Inflammatory macrophage treated with lipopolysaccharide for 4 hours (primary cell): ENCODE measurements around the gene GSX2.

Experiments used
- DNase-seq: peaks from one replicate; pipeline ENCODE4 v3.0.0-alpha.2; 2020

The GSX2 gene

DNA sequence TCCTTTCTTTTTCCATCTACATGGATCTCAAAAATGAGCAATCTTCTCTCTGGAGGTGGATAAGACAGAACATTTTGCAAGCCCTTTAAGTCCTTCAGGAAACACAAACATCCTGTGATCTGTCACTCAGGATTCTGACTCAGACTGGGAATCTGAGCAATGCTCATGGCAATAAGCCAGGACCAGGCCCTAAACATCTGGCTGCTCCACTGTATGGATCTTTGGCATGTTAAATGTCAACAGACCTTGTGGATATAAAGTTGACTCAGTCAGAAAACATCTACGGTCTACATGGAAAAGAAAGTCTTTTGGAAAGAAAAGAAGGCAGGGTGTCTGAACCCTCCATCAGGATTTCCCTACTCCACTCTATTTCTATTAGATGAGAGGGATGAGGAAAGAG, 17.8 kb upstream of the GSX2 start:
- peak; percentile 44 for DNase-seq

DNA sequence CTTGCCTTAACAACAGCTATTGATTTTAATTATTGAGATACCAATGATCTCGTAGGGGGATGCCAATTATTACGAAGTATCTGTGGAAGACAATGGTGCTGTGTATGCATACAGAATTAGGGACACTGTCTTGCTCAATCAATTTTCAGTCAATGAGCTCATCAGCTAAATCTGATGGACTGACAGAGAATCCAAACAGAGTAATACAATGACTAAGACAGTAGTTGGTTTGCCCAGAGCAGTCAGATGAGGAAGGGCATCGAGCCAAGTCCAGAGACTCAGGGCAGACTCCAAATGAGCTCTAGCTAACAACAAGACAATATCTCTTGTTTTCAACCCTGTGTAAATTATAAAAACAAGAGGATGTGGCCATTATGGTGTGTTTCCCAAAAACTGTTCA, 14.7 kb upstream of the GSX2 start:
- DNase-seq: peak; percentile 88

DNA sequence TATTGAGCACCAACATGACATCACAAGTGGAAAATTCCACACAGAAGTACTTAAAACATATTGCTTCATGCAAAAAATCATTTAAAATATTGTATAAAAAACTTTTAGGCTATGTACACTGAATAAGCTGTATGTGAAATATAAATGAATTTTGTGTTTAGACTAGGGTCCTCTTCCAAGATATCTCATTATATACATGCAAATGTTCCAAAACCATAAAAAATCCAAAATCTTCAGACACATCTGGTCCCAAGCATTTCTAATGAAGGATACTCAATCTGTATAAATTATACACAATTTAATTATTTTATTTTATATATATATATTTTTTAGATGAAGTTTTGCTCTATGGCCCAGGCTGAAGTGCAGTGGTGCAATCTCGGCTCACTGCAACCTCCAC, 10.1 kb upstream of the GSX2 start:
- no peak for DNase-seq

DNA sequence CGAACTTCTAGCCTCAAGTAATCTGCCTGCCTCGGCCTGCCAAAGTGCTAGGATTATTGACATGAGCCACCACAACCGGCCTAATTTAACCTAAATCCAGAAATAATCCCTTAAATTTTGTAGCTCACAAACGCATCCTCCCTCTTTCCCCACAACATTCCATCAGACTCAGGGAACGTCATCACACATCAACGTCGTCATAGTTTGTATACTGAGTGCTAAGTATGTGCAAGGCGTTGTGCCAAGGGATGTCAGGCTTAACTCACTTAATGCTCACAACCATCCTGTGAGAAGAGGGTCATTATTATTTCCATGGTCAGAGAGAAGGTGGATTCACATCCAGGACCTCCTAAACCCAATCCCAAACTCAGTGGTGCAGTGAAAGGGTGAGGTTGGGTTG, 9.6 kb upstream of the GSX2 start:
- DNase-seq: no peak

DNA sequence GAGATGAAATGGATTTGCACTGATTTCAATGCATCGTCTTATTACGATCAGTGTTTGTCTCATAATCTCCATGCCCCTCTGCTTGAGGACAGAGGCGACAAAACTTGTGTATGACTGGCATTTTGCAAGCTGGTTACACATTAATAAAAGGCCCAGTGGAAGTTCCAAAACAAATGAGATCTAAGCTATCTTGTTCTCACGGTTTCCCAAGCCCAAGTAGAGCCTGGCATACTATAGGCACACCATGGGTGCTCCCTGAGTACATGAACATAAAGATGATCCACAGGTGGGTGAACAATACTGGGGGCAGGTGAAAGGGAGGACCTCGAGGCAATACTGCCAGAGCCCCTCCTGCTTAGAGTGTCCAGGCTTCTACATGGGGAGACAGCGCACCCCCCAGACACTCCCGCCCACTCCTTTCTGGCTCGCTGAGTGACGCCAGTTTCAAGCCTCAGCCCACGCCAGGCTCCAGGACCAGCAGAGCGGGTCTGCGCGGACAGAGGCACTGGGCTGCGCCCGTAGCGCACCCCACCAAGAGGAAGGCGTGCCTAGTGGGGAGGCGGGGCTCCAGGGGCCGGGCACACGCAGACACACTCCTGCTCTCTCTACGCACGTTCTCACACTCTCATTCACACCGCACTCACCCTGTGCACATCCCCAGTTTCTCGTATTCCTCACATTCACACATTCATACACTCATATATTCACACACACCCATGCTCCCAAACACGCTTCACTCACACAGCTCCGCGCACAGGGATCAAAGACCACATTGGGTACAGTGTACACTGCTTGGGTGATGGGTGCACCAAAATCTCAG, 8.9 kb upstream of the GSX2 start:
- no peak for DNase-seq

DNA sequence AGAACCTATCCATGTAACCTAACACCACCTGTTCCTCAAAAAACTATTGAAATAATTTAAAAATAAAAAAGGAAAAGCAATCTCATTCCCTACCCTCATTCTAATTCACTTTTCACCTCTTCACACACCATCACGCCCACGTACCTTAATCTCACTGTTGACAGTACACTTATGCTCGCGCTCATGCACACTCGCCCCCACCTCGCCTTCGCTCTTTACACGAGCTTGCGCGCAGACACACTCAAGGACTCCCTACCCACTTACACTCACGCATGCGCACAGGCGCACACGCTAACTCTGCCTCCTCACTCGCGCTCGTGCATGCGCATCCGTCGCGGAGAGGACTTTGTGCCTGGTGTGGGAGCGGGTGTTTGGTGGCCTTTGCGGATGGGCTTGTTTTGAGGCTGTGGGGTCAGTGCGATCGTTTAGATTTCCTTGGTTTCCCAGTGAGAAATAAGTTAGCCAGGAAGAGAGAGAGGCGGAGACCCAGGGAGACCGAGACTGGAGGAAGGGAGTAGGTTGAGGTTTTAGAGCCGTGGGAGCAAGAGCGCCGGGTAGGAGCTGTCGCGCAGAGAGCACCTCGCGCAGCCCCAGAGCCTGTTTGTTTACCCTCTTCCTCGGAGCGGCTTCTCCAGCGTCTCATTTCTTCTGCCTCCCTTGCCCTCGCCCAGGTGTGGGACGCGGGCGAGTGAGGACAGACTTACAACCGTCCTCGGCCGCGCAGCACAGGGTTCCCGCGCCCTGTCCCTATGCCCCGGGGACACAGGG, 8.1 kb upstream of the GSX2 start:
- DNase-seq: peak; percentile 76

- no peak for DNase-seq
Measured at GRCh38 chr4:54092405-54093323, 7.3 kb upstream of the GSX2 start.

- DNase-seq: no peak
Measured at GRCh38 chr4:54093324-54094240, 6.4 kb upstream of the GSX2 start.

DNA sequence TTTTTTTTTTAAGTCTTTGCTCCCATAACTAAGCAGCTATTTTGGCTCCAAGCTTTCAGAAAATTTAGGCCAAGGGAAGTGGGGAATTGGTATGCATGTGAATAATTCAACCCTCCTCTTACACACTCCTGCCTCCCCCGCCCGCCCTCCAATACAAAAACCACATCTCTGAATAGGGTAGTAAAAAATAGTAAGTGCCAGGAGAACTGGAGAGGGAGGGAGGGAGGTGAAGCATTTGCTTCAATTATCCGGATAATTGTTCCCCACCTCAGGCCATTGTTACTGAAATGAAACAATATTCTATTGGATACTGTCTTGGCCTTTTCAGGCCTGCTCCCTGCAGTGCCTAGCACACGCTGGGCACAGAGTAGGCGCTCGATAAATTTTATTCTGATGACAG, 5.5 kb upstream of the GSX2 start:
- no peak for DNase-seq

DNA sequence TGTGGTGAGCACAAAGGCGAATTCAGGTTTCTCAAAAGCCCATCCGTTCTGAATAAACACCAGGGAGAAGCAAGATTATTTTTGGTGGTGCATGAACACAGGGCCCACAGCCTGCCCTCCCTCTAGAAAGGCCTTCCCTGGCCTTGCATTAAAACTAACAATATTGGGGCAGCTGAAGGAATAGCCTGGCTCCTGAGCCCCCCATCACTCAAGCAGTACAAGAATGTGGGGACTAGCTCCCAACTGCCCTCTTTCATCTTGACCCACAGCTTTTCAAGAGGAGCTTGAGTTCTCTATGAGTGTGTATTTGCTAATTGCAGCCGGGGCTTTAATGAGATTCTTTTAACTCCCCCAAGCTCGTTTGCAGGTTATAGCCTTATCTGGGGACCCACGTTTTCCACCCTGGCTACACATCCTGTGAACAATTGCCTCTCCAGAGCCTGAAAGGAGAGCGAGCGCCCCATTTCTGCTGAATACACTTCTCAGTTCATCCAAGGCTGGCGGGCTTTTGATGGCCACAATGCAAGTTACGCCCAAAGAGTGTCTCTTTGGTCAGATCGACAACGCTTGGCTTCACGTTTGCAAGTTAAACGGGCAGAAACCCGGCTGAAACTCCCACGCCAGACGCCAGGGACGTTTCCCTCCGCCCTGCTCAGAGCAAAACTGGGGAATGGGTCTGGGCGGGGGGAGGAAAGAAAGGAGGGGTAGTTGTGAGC, 4.7 kb upstream of the GSX2 start:
- no peak for DNase-seq

DNA sequence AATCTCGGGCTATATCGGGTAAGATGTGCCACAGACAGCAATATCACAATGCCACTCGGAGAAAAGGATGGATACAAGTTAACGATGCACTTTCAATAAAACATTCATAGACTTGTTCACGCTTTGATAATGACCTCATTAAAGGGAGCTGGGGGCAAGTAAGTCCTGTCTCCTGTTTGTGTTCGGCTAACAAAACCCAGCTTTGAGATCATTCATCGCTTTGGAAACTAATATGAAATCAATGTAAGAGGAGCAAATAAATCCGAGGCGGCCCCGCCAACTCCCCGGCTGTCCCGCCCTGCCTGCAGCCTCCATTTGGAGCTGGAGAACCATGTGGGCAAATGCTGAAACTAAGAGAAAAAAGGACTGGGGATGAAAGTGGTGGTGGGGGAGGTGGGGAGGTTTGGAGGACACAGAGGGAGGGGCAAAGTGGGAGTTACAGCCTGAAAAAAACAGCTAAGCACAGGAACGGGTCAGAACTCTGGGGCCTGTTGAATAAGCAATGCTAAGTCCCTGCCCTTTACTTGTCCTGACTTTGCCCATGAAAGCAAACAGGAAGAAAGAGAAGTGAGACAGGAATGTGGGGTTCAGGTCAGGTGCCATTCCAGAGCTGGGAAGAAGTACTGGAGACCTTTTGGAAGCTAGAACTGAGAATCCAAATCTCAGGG, 3.5 kb upstream of the GSX2 start:
- no peak for DNase-seq

DNA sequence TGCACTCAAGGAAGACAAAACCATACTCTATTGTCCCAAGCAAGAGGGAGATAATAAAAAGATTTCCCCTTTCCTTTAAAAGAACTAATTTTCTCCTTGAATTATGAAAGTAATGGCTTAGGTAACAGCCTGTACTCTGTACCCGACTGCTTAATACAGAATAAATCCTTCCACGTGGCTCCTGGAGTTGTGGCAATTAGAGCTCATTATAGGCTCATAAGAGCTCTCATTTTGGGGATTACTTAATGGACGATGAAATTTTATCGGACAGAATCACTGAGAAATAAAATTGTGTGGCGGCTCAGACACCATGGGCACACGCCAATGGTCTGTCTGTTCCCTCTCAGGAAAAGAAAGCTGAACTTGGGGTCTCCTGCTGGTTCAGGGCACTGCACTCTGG, 2.8 kb upstream of the GSX2 start:
- no peak for DNase-seq

DNA sequence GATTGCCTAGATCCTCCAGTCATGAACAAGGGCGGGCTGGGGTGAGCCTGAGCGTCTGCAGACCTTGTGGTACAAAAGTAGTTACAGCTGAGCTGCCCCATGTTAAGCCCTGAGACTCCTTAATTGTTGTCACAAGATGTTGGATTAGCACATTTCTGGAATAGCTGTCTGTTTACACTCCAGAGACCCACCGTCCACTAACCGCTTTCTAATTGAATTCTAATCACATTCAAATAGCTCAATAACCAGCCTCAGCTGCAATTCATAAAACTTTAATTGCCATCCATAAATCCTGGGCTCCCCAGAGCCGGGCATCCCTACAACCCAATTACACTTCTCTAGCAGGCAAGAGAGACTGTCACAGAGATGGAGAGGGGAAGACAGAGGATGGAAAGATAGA, 1.6 kb upstream of the GSX2 start:
- no peak for DNase-seq

DNA sequence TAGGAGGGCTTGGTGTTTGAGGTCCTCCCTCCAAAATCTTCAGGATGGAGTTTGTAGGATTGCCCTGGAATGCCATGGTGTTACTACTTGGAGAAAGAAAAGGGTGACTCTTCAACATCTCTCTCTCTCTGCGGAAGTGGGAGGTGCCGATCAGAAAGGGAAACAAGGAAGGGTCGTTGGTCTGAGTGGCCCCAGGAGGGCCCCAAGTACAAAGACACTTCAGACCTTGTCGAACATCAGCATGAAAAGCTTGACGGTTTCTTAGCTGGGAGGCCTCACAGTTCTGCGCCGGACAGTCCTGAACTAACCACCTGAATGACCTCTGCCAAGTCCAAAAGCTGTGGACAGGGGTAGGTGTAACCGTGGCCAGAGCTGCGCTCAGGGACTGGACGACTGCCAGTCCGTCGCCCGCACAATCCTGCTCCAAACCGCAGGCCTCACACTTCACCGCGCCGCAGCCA, 646 bp upstream of the GSX2 start:
- no peak for DNase-seq

DNA sequence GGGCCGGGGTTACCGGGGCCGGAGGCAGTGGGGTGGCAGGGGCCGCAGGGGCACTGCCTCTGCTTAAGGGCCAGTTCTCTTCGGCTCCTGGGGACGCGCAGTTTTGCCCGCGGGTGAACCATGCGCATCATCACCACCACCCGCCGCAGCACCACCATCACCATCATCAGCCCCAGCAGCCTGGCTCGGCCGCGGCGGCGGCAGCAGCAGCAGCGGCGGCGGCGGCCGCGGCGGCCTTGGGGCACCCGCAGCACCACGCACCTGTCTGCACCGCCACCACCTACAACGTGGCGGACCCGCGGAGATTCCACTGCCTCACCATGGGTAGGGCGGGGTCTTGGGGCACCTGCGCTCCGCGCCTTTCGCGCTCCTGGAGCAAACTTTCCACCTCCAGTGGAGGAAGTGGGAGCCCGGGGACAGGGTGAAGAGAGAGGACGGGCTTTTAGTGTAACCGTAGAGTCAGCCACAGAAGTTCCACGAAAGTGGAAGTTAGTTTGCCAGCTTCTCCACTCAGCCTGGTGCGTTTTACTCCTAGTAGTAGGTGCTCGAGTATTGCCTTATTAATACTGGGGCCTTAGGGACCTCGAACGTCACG, 729 bp downstream of the GSX2 start:
- peak; percentile 51 for DNase-seq

DNA sequence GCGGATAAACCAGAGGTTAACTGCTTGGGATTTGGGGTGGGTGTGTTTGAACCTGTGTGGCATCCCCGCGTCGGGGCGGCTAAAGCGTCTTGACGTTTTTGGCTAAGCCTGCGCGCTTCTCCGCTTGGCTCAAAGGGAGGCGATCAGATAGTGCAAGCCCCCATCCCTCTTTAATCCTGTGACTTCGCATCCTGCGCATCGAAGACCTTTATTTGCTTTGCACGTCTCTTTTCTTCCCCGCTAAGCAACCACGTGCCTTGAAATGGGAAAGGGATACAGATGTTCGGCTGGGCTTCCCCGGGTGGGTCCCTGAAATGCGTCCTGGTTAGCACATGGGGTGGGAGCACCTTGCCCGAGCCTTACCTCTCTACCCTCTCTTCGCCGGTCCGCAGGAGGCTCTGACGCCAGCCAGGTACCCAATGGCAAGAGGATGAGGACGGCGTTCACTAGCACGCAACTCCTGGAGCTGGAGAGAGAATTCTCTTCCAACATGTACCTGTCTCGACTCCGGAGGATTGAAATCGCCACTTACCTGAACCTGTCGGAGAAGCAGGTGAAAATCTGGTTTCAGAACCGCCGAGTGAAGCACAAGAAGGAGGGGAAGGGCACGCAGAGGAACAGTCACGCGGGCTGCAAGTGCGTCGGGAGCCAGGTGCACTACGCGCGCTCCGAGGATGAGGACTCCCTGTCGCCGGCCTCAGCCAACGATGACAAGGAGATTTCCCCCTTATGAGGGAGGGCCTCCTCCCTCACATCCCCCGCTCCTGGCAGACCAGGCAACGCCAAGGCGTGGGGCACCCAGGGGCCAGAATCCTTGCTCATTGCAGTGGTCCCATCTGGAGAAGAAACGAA, 1.5 kb downstream of the GSX2 start:
- DNase-seq: no peak

GRCh38 chr4:54102531-54103106, 2.7 kb downstream of the GSX2 start:
- no peak for DNase-seq

GRCh38 chr4:54103190-54103574, 3.2 kb downstream of the GSX2 start:
- DNase-seq: no peak

- peak; percentile 95 for DNase-seq
Measured at GRCh38 chr4:54104907-54105306, 4.9 kb downstream of the GSX2 start.
